Astrocyte of the hippocampus (primary cell): Measurements from ENCODE around the gene FAAP100.

ENCODE experiments used
- DNase-seq: peaks from one replicate; pipeline ENCODE4 v3.0.0; 2011; ENCODE audit warnings: low read depth, low spot score

The FAAP100 gene

DNA sequence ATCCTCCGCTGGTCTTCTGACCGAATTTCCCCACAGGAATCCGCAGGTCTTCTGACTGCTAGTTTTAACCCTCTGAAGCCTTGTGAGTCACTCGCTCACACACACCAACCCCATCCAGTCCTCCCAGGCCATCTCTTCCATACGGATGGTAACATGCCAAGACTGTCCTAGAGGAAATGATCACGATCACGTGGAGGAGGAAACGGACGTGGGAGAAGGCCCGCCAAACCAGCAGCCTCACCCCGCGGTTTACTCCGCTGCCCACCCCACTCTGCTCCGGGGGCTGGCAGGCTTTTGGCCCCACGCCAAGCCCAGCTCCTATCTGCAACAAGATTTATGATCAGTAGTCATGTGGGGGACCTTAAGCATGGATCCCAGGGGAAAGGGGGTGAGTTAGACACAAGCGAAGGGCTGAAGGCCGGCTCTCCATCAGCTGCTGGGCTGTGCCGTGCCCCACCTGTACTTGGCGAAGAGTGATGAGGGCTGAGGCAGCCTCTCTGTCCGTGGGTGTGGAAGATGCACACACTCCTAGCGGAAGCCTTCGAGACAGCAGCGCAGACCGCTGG lies 1.5 kb upstream of the FAAP100 start:
- DNase-seq: peak; percentile 90

DNA sequence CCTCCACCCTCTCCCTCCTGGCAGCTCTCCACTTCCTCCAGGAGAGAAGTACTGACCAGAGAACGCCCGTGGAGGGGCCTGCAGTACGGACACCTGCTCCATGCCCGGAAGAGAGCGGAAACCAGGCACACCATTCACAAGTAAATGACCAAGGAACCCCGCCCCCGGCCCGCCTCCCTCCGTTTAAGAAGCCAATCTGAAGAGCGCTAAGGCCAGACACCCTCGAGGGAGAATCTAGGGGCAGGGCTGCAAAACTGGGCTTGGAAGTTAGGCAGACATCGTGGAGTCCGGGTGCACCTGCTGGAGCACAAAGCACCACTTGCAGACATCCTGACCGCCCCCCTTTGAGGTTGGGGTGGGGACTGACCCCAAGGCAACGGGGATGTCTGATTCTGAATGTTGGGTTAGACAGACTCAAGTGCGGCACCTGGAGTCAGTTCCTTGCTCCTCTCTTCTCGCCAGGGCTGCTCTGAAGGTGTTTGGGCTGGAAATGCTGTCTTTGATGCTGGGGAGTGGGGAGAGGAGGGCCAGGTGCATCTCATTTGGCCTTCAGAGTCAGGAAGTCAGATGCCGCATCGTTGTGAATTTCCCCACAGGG lies 964 bp upstream of the FAAP100 start:
- DNase-seq: peak; percentile 87

DNA sequence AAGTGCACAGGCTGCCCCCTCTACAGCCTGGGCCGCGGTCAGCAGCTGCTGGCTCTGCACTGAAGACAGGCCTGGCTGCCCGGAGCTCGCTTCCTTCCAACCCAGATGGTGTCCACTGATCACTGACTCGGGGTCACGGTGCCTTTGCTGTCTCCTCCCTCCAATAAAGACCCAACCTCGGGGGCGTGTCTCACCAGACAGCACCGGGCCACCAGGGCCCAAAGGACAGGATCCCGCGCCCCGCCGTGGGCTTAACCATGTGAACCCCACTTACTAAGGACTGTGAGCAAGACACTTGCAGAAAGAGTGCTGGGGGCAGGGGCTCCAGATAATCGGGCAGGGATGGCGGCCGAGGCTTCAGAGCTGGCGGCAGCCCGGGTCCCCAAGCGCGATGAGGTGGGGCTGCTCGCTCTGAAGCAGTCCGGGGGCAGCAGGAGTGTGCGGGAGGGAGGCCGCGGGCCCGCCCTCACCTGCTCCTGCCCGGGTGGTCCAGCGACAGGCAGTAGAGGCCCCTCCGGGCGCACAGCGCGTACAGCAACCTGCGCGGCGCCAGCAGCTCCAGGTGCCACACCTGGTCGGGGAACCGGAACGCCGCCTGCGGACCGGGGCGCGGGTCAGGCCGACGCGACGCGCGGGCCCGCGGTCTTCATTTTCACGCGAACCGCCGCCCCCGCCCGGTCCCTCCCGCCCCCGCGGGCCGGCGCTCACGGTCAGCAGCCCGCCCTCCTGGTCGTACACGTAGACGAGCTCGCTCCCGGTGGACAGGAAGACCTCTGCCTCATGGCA lies 502 bp downstream of the FAAP100 start:
- no peak for DNase-seq

DNA sequence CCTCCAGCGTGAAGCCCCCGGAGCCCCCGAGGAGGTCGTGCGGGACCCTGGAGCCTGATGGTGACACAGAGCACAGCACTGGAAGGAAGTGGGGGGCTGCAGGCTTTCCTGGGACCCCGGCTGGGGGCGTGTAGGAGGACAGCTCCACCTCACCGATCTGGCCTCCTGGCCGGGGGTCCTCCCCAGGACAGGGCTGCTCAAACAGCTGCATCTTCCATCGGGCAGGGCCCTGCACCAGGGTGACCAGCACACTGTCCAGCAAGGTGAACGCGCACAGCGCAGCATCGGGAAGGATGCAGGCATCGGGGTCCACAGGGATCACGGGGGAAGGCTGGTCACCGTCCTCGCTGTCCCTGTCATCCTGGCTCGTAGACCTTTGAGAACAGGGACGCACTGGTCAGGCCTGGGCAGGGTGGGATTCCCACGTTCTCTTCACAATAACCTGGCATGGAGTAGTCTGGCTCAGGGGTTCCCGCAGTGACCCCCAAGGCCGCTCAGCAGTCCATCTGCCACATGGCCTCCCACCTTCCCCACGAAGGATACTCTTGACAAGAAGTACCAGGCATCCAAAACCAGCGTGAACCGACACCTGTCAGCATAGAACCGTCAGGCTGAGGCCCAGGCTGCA lies 1.2 kb downstream of the FAAP100 start:
- DNase-seq: no peak

DNA sequence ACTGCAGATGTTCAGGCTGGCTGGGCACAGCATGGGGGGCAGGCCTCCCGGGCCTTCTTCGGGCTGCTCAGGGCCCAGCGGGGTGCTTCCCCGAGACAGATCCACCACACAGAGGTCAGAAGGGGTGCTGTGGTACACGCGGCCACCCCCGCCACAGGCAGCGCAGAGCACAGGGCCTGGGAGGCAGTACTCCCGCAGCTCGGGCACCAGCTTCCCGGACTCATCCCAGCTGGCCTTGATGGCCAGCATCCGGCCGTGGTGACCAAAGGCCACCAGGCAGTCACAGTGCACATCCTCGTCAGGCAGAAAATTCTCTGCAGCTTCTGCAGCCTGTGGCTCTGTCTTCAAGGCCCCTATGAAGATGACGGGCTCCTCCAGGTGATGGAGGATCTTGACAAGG lies 1.9 kb downstream of the FAAP100 start:
- DNase-seq: no peak

DNA sequence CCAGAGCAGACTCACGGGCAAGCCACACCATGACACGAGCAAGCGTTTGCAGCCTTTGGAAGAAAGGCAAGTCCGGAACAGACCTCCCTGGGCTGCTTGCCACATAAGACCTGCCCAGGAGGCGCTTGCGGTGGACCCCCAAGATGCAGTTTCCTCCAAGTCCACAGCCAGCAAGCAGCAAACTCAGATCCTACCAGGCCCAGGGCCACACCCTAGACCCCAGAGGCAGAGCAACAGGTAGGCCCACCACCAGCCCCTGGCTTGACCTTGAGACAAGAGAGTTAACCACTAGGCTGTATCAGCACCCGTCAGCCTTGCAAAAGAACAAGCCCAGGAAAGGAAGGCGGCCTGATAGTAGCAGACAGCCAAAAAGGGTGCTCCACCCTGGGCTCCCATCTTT lies 2.3 kb downstream of the FAAP100 start:
- DNase-seq: no peak

DNA sequence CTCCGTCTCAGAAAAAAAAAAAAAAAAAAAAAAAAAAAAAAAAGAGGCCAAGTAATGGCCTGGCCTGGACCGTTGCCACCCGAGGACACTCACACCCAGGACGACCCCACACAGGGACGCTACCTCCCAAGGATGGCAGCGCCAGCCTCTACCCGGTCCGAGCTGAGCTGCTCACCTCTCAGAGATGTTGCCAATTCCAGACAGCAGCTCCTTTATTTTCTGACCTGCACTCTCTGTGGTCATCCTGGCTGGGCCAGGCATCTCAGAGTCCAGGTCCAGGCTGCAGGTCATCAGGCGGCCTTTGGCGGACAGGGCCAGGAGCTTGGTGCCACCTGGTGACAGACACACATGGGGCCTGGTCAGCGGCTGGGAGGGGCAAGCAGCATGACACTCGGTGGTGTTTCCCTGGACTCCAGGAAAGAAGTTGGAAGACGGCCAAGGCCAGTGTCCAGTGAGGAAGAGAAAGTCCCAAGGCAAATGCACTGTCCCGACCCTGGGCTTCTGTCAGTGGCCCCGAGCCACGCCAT lies 3.1 kb downstream of the FAAP100 start:
- DNase-seq: no peak

DNA sequence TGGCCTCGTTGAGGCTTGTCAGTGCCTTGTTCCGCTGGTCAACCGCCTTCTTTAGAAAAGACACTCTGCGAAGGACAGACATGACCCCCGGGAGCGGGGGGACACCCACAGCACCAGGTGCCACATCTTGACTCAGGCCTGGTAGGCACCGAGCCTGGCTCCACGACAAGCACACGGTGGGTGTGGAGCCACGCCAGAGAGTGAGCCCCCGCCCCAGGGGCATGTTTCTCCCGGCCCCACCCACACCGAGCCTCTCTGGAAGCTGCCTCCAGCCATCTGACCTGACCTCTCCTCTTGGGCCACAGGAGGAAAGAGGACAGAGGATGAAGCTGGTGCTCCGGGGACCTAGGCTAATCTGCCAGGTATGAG lies 4.6 kb downstream of the FAAP100 start:
- DNase-seq: no peak

DNA sequence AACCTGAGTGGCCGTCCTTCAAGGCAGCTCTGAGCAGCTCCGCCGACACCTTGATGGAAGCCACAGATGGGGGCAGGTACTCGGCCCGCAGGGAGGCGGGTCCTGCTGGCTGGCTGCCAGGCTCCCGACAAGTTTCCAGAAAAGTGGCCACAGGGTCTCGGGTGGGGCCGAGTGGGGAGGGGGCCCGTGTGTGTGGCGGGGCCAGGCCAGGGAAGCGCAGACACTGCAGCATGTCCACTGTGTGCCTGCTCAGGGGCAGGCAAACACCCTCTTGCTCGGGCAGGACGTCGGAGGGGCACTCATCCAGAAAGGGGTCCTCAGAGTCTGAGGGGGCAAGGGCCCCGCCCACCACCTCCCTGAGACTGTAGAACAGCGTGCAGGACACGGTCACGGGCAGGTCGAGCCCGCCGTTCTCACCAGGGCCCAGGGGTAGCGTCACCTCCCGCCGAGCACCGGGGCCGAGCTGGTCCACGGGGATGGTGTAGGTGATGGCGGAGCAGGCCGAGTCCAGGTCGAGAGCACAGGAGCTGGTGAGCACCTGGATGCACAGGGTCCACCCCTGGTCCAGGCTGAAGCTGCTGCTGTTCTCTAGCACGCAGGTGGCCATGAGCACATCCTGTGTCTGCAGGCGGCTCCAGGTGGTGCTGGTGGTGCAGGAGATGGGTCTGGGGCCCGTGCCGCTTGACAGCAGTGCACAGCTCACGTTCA lies 5.1 kb downstream of the FAAP100 start:
- DNase-seq: no peak

DNA sequence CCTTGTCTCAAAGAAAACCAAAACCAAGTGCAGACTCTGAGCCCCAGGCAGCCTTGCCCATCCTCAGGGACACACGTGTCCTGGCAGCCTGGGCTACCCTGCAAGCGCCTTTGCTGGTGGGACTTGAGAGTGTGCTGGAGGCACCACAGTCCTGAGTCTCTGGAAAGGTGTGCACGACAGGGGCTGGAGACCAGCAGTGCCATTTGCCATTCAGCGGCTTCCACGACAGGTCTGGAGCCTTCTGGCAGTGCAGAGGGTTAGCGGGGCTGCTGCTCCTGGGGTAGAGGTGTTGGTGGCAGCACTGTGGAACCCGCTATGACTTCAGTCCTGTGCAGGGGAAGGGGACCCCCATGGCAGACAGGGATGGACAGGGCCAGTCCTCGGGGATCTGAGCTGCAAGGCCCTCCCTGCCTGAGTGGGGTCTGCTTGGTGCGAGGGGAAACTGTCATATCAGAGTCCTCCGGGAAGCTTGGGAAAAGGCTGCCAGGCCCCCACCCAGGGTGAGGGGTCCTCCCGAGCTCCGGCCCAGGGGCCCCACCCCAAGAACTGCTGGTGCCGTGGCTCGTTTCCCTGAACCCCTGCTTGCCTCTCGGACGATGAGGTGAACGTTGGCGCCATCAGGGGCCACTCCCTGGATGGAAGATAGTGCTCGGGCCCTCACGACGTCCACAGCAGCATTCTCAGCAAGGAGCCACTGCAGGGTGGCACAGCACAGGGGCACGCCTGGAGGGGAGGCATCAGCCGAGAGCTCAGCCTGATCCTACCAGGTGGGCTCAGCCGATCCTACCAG lies 6.8 kb downstream of the FAAP100 start:
- no peak for DNase-seq

DNA sequence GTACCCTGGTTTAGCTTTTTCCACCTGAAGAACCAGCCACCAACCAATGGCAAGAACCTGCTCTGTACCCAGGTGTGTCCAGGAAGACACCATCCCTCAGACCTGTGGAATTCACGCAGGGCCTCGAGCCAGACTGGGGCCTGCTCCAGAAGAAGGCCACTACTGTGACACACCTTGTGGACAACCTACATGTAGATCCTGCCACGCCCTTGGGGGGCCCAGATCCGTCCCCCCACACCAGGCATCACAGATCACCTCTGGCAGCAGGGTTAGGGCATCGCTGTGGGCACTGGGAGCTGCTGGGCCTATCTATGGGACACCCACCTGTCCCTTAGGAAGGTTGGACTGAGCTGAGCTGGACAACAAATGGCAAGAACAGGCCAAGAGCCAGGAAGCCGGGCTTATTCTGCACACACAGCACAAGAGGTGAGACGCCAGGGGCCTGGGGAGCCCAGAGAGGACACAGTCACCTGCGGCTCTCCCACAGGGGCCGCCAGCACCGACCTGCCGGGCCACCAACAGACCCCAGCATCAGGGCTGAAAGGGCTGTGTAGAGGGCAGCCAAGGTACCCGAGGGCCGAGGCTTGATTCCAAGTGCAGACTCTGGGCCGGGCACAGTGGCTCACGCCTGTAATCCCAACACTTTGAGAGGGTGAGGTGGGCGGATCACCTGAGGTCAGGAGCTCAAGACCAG lies 7.7 kb downstream of the FAAP100 start:
- no peak for DNase-seq

DNA sequence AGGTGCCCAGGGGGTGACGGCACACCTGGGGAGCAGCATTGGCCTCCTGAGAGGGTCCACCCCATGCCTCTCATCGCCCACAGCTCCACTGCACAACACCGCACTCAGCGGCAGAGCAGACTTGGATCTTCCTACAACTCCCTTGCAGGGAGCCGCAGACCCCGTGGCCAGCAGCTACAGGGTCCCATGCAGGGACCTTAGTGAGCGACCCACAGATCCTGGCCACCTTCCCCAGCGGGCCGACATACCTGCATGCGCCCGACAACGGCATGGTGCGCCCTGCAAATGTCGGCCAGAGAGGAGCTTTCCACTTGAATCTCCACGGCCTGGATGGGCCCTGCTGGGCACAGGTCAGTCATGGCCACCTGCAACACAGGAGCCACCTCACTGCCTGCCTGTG lies 8.4 kb downstream of the FAAP100 start:
- no peak for DNase-seq

DNA sequence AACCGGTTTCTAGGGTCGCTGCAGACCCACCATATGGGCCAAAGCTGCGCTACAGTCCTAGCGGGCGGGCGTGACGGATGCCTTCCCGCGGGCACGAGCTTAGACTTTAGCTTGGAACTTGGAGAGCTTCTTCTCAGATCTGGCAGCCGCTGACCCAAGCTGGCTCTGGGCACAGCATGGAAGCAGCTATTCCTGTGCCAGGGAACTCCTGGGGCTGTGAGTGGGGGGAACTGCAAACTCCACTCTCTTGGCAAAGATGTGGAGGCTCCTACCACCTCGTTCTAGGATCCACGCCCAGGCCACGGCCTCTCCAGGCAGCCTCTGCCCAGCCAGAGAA lies 8.8 kb downstream of the FAAP100 start:
- no peak for DNase-seq

DNA sequence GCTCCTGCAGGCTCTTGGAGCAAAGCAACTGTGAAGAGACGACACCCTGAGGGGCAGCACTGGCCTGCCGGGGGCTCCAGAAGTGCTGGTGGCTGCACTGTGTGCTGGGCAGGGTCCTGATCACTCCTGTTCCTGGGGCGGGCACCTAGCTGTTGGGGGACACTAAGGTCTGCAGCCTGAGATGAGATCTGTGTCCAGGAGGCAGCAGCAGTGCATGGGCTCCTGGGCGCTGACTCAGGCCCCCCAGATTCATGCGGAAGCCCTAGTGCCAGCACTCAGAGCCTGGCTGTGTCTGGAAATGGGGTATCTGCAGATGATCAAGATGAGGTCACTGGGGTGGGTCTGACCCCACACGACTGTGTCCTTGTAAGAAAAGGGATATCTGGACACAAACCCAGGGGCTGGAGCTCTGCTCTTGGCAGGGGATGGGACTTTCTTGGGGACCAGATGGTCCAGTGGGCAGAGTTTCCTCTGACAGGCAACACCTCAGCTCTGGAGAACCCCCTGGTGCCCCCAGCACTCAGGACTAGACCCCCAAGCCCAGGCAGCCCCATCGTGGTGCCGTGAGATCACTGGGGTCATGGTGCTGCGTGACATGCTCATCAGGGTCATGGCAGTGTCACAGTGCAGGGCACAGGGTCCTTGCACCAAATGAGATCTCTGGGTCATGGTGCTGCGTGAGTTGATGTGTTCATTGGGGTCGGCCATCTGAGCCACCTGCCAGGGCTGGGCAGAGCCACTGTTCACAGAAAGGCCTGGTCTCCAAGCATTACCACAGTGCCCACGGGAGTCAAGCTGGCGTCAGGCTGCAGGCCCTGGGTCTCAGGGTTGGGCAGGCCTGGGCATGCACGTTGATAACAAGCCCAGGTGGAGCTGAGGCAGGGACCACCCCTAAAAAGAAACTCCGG lies 9.5 kb downstream of the FAAP100 start:
- no peak for DNase-seq

DNA sequence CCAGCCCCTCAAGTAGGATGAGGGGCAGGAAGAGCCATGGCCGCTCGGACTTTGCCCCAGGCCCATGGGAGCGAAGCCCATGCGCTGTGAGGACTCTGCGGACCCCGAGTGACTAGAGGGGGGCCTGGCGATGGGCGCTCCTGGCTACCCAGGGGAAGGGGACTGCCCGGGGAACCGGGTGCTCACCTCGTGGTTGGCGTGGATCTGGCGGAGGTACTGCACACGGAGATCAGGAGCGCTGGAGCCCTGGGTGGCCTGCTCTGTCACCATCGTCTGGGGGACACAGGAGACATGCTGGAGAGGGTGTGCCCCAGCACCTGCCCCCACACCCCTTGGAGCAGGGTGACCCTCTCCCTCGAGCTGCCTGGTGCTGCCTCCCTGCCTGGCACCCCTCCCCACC lies 11.0 kb downstream of the FAAP100 start:
- no peak for DNase-seq

DNA sequence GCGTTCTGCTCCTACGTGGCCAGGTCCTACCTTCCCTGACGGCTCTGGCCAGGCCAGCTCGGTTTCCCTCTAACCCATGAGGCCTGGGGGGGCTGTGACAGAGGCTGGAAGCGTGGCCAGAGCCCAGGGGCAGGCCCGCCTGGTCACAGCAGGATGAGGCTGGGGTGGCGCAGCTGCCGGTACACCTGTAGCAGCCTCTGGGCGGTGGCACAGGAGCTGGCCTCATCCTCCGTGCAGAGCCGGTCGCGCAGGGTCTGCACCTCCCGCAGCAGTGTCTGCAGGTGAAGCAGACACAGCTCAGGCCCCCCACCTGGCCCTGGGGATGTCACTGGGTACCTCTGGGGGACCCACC lies 11.5 kb downstream of the FAAP100 start:
- no peak for DNase-seq

DNA sequence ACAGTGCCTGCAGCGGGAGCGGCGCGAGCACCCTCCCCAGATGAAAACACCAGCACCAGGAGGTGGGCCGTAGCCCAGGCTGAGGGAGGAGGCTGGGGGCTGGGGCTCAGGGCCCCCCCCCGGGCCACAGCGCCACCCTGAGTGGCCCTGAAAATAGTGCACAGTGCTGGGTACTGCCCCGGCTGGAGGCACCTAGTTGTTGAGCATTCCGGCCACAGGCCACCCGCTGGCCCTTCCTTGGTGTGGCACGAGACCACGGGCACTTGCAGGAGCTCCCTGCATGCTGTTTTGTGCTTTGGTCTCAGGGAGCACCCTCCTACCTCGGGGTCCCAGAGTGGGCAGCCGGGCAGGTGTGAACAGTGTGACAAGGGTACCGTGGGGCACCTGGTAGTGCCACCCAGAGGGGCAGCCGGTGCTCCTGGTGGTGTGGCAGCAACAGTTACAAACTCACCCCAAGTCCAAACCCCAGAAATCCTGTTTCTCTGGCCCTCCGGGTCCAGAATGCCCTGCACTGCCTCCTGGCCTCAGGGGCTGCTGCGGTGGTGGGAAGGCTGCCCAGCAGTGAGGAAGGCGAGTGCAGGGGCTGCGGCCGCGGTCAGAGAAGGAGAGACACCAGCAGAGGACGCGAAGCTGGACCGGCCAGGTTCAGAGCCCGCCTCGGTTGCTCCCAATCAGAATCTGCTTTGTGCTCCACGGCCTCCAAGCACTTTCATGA lies 12.0 kb downstream of the FAAP100 start:
- no peak for DNase-seq

DNA sequence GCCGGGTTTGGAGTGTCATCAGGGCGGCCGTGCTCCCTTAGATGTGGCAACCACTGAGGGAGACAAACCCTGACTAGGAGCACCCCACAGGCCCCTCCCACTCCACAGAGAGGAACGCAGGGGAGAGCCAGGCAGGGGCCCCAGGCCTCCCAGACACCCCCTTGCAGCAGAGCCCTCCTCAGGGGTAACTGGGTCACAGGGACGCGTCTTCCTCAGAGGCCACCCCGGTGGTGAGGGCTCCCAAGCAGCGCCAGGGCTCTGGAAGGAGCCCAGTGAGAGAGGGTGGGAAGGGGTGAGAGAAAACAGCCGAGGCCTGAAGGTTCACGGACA lies 12.6 kb downstream of the FAAP100 start:
- no peak for DNase-seq
